Karpas-422 (cell line): ENCODE data around the gene KBTBD13. TPM values are rescaled to one million over a fixed set of nuclear protein-coding genes. Genes with fewer than 3 reads are reported as not detected.

Source experiments
- DNase-seq: peaks from one replicate; pipeline ENCODE4 v3.0.0-alpha.2; 2015
- H2AFZ ChIP-seq: fragments of 200-600 bp; sonication (generic); 2 replicates; pipeline ENCODE4 v1.6.1; 2014; ENCODE audit warnings: antibody characterized with exemption, low read length, mixed read lengths
- H3K27ac ChIP-seq: fragments of 200-600 bp; sonication (generic); 2 replicates; pipeline ENCODE4 v1.5.1; 2014; ENCODE audit warnings: mild to moderate bottlenecking, low read length, moderate library complexity
- H3K27me3 ChIP-seq: fragments of 200-600 bp; sonication (generic); 2 replicates; pipeline ENCODE4 v1.6.1; 2014; ENCODE audit warnings: low read length, mixed read lengths
- H3K36me3 ChIP-seq: fragments of 200-600 bp; sonication (generic); 2 replicates; pipeline ENCODE4 v1.6.1; 2014; ENCODE audit warnings: low read length, mixed read lengths; ENCODE audit not compliant: insufficient read depth
- H3K4me1 ChIP-seq: fragments of 200-600 bp; sonication (generic); 2 replicates; pipeline ENCODE4 v1.6.1; 2014; ENCODE audit warnings: mild to moderate bottlenecking, low read length, mixed read lengths
- H3K4me2 ChIP-seq: fragments of 200-600 bp; sonication (generic); 2 replicates; pipeline ENCODE4 v1.6.1; 2014; ENCODE audit warnings: low read length, low read depth, mild to moderate bottlenecking; ENCODE audit not compliant: poor library complexity, severe bottlenecking
- H3K4me3 ChIP-seq: fragments of 200-600 bp; sonication (generic); 2 replicates; pipeline ENCODE4 v1.5.1; 2014; ENCODE audit warnings: mild to moderate bottlenecking, antibody characterized with exemption, low read length, mixed read lengths
- H3K79me2 ChIP-seq: fragments of 200-600 bp; sonication (generic); 2 replicates; pipeline ENCODE4 v1.6.1; 2014; ENCODE audit warnings: mild to moderate bottlenecking, low read length, mixed read lengths
- H3K9ac ChIP-seq: fragments of 200-600 bp; sonication (generic); 2 replicates; pipeline ENCODE4 v1.6.0; 2014; ENCODE audit warnings: low read length
- H3K9me2 ChIP-seq: fragments of 200-600 bp; sonication (generic), shearing (Covaris generic); replicated peaks from 2 replicates; pipeline ENCODE4 v1.6.0; 2014; ENCODE audit warnings: mild to moderate bottlenecking, low read length, moderate library complexity; ENCODE audit not compliant: insufficient read depth
- H3K9me3 ChIP-seq: fragments of 300-700, 200-600 bp; sonication (generic); 2 replicates; pipeline ENCODE4 v1.6.1; 2014; ENCODE audit warnings: low read length, mixed read lengths
- H4K20me1 ChIP-seq: fragments of 200-600 bp; sonication (generic); 2 replicates; pipeline ENCODE4 v1.6.1; 2014; ENCODE audit warnings: mild to moderate bottlenecking, antibody characterized with exemption, low read length, low read depth; ENCODE audit not compliant: insufficient read depth
- total RNA-seq: library from RNA; depleted of rRNA; stranded (reverse); fragments of >200 nt; shearing (Covaris generic); gene quantifications from 2 replicates; pipeline ENCODE4 v1.2.3, GENCODE V29; 2014; ENCODE audit warnings: low replicate concordance

KBTBD13 gene
- total RNA-seq, 1 experiment from 2014 or later, result not detected

- Histone ChIP-seq H3K9ac (no peak overlapping the region), H3K27me3 (no peaks in the 10 kb centered on the region), H4K20me1 (no peaks in the 10 kb centered on the region), H3K27ac (no peak overlapping the region), H2AFZ (no peak overlapping the region), H3K36me3 (no peaks in the 10 kb centered on the region), H3K4me3 (no peak overlapping the region), H3K4me1 (peaks cover 9% of the 10 kb centered on the region), H3K9me2 (no peaks in the 10 kb centered on the region), H3K9me3 (no peaks in the 10 kb centered on the region), H3K4me2 (peak overlapping the region; percentile 30), H3K79me2 (peaks cover 7% of the 10 kb centered on the region)
- DNase-seq, result peak; percentile 74
Observed at GRCh38 chr15:65033659-65034269, 42.8 kb upstream of the KBTBD13 start.

- no peaks in the 10 kb centered on the region for H3K27me3 ChIP-seq
- H3K9me2 ChIP-seq, result no peaks in the 10 kb centered on the region
- no peak overlapping the region for H3K27ac ChIP-seq
- H3K36me3 ChIP-seq, result no peaks in the 10 kb centered on the region
- DNase-seq, result no peak
- no peaks in the 10 kb centered on the region for H3K9me3 ChIP-seq
- H4K20me1 ChIP-seq, result no peaks in the 10 kb centered on the region
- H3K4me3 ChIP-seq, result no peak overlapping the region
- peaks cover 9% of the 10 kb centered on the region for H3K4me1 ChIP-seq
- H3K79me2 ChIP-seq, result no peaks in the 10 kb centered on the region
- no peak overlapping the region for H3K9ac ChIP-seq
- H2AFZ ChIP-seq, result no peak overlapping the region
- no peak overlapping the region for H3K4me2 ChIP-seq
Observed at GRCh38 chr15:65034719-65035118, 41.8 kb upstream of the KBTBD13 start.

GRCh38 chr15:65037309-65037708 lies 39.2 kb upstream of the KBTBD13 start:
- H2AFZ ChIP-seq, result no peak overlapping the region
- H3K4me2 ChIP-seq, result no peak overlapping the region
- peaks cover 9% of the 10 kb centered on the region for H3K4me1 ChIP-seq
- no peaks in the 10 kb centered on the region for H4K20me1 ChIP-seq
- H3K4me3 ChIP-seq, result no peak overlapping the region
- no peaks in the 10 kb centered on the region for H3K9me2 ChIP-seq
- no peak for DNase-seq
- no peaks in the 10 kb centered on the region for H3K27me3 ChIP-seq
- no peaks in the 10 kb centered on the region for H3K9me3 ChIP-seq
- H3K9ac ChIP-seq, result no peak overlapping the region
- no peaks in the 10 kb centered on the region for H3K36me3 ChIP-seq
- H3K27ac ChIP-seq, result no peak overlapping the region
- H3K79me2 ChIP-seq, result no peaks in the 10 kb centered on the region

- H3K9me2 ChIP-seq, result no peaks in the 10 kb centered on the region
- no peak overlapping the region for H3K27ac ChIP-seq
- no peaks in the 10 kb centered on the region for H4K20me1 ChIP-seq
- no peak overlapping the region for H3K9ac ChIP-seq
- no peaks in the 10 kb centered on the region for H3K36me3 ChIP-seq
- no peak overlapping the region for H3K4me3 ChIP-seq
- H3K79me2 ChIP-seq, result no peaks in the 10 kb centered on the region
- H3K27me3 ChIP-seq, result no peaks in the 10 kb centered on the region
- no peaks in the 10 kb centered on the region for H3K9me3 ChIP-seq
- peaks cover 5% of the 10 kb centered on the region for H3K4me1 ChIP-seq
- no peak overlapping the region for H3K4me2 ChIP-seq
- DNase-seq, result no peak
- H2AFZ ChIP-seq, result no peak overlapping the region
Observed at GRCh38 chr15:65038428-65038827, 38.1 kb upstream of the KBTBD13 start.

GRCh38 chr15:65038836-65039235 lies 37.7 kb upstream of the KBTBD13 start:
- Histone ChIP-seq H3K4me2 (no peak overlapping the region), H3K4me1 (peaks cover under 1% of the 10 kb centered on the region; the same call in 1 of the 2 replicates), H3K4me3 (no peak overlapping the region), H2AFZ (no peak overlapping the region), H3K27me3 (no peaks in the 10 kb centered on the region), H3K36me3 (no peaks in the 10 kb centered on the region), H3K9me2 (no peaks in the 10 kb centered on the region), H3K9me3 (no peaks in the 10 kb centered on the region), H4K20me1 (no peaks in the 10 kb centered on the region), H3K27ac (no peak overlapping the region), H3K79me2 (no peaks in the 10 kb centered on the region), H3K9ac (no peak overlapping the region)
- DNase-seq, result no peak

- Histone ChIP-seq H3K36me3 (no peaks in the 10 kb centered on the region), H3K9ac (no peak overlapping the region), H3K4me3 (no peak overlapping the region), H3K4me2 (no peak overlapping the region), H3K4me1 (no peaks in the 10 kb centered on the region), H3K9me3 (no peaks in the 10 kb centered on the region), H4K20me1 (no peaks in the 10 kb centered on the region), H3K9me2 (no peaks in the 10 kb centered on the region), H3K79me2 (no peaks in the 10 kb centered on the region), H2AFZ (no peak overlapping the region), H3K27me3 (no peaks in the 10 kb centered on the region), H3K27ac (no peak overlapping the region)
- DNase-seq, result no peak
Observed at GRCh38 chr15:65040461-65040860, 36.1 kb upstream of the KBTBD13 start.

GRCh38 chr15:65041787-65042186 lies 34.8 kb upstream of the KBTBD13 start:
- Histone ChIP-seq H3K9ac (no peak overlapping the region), H3K4me2 (no peak overlapping the region), H3K79me2 (no peaks in the 10 kb centered on the region), H3K9me3 (no peaks in the 10 kb centered on the region), H3K27me3 (no peaks in the 10 kb centered on the region), H3K27ac (no peak overlapping the region), H2AFZ (no peak overlapping the region), H3K9me2 (no peaks in the 10 kb centered on the region), H3K4me1 (no peaks in the 10 kb centered on the region), H4K20me1 (no peaks in the 10 kb centered on the region), H3K36me3 (no peaks in the 10 kb centered on the region), H3K4me3 (no peak overlapping the region)
- no peak for DNase-seq

- Histone ChIP-seq H3K36me3 (no peaks in the 10 kb centered on the region), H3K27ac (no peak overlapping the region), H3K9ac (no peak overlapping the region), H3K4me2 (no peak overlapping the region), H3K27me3 (no peaks in the 10 kb centered on the region), H3K9me2 (no peaks in the 10 kb centered on the region), H3K9me3 (no peaks in the 10 kb centered on the region), H4K20me1 (no peaks in the 10 kb centered on the region), H3K79me2 (no peaks in the 10 kb centered on the region), H3K4me3 (no peak overlapping the region), H3K4me1 (no peaks in the 10 kb centered on the region), H2AFZ (no peak overlapping the region)
- DNase-seq, result no peak
Observed at GRCh38 chr15:65042776-65043327, 33.7 kb upstream of the KBTBD13 start.
